ENCODE results near the gene MON1B. TPM values are rescaled to one million over a fixed set of nuclear protein-coding genes. Genes with fewer than 3 reads are reported as not detected.

MON1B gene
- total and polyA plus RNA-seq, 9 of the 15 experiments (the other 6 are each of a cell fraction or from before 2014, with no cell fraction given), result 5.0 to 66.0 (median 12.6) TPM

DNA sequence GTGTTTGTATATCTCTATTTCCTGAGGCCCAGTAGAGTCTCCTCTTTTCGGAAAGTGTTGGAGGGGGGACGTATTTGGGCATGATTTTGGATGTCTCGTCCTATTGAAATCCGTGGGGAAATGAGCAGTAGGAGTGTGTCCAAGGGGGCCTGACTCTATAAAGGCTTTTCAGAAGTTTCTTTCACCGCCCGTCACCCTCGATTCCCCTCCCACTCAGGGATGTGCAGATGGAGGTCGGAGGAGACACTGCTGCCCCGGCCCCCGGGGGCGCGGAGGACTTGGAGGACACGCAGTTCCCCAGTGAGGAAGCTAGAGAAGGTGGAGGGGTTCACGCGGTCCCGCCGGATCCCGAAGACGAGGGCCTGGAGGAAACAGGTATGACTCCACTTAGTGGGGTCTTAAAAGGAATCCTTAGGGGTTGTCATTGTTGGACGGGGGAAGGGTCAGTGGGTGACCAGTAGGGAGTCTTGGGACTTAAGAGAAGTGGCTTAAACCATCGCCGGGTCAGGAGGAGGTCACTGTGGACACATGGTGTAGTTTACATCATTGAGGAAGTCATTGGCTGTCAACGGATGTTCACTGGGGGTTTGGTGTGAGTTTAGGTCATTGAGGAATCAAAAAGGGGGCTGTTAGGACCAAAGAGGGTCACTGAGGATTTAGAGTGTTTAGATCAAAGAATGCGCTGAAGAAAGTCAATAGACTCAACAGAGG is 424 bp downstream of the MON1B start:
- Histone ChIP-seq H2AFZ (ENCODE audit: low read depth, low read length) (peak overlapping the region; percentile 98), H3K27ac (ENCODE audit: extremely low read depth, low read depth, low read length) (peak overlapping the region; percentile 99), H3K9ac (ENCODE audit: insufficient read depth in 1 of 2, low read depth in 2 of 2, low read length in 2 of 2) (peak overlapping the region; percentile 94 to 96), H3K4me3 (peak overlapping the region; percentile 84), H4K20me1 (replicated peaks; ENCODE audit: control insufficient read depth, insufficient read depth, low read length) (no peaks in the 10 kb centered on the region), H3K27me3 (ENCODE audit: control insufficient read depth in 2 of 2, insufficient read depth in 2 of 2, low read length in 2 of 2) (no peaks in the 10 kb centered on the region), H3K79me2 (ENCODE audit: control insufficient read depth, insufficient read depth, low read length) (peaks cover 23% of the 10 kb centered on the region), H3K9me3 (replicated peaks; ENCODE audit: control insufficient read depth, insufficient read depth, low read depth, low read length) (no peaks in the 10 kb centered on the region), H3K4me1 (replicated peaks in 1 of 2; ENCODE audit: control insufficient read depth in 2 of 2, insufficient read depth in 2 of 2, low read length in 2 of 2) (peaks cover 9 to 17% of the 10 kb centered on the region in 2 experiments; a peak in 3 of 5 replicates), H3K36me3 (ENCODE audit: control insufficient read depth, insufficient read depth, low read length) (peaks cover 37% of the 10 kb centered on the region; the same call in 2 of the 3 replicates), H3K4me2 (ENCODE audit: insufficient read depth, low read length) (peak overlapping the region; percentile 83), H3K9me1 (ENCODE audit: control insufficient read depth, insufficient read depth, low read length) (peaks cover 3% of the 10 kb centered on the region)
- 5% methylated on average over 15 of the region's 24 CpGs for WGBS (ENCODE audit: insufficient coverage, low coverage, missing lambda C conversion rate)
- ChIA-PET CTCF (ENCODE audit: low intra/inter-chr PET ratio) (no interaction called here), POLR2A (interaction anchor here (0.9 to 1.6 kb wide), 5 partner anchors 10 to 1759 kb away, joined by 3 to 5 read pairs (median 3); no protein-coding TSS in a partner anchor)
- in situ Hi-C loops (cut with MboI), result loop anchor here (25.0 kb wide), 2 partner anchors 1554 to 1979 kb away; partner anchors contain the start of genes CTRB1, CTRB2, KARS1 and TERF2IP
- FAIRE-seq (peak; percentile 79), DNase-seq (ENCODE audit: extremely low read depth in 1 of 4, low spot score in 3 of 4) (peak; percentile 35 to 65 (median 46)), ATAC-seq (peak; percentile 49)
- intact Hi-C loops (cut with micrococcal nuclease), result no loop called here
- BruUV-seq (replicated peaks), result TSS peak; percentile 80
- TF ChIP-seq, protein P1, sequence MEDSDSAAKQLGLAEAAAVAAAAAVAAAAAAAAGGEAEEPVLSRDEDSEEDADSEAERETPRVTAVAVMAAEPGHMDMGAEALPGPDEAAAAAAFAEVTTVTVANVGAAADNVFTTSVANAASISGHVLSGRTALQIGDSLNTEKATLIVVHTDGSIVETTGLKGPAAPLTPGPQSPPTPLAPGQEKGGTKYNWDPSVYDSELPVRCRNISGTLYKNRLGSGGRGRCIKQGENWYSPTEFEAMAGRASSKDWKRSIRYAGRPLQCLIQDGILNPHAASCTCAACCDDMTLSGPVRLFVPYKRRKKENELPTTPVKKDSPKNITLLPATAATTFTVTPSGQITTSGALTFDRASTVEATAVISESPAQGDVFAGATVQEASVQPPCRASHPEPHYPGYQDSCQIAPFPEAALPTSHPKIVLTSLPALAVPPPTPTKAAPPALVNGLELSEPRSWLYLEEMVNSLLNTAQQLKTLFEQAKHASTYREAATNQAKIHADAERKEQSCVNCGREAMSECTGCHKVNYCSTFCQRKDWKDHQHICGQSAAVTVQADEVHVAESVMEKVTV (CRISPR knock-in tag; IDR thresholded peaks at IDR 0.05), result no peak
- TF ChIP-seq, protein P2, sequence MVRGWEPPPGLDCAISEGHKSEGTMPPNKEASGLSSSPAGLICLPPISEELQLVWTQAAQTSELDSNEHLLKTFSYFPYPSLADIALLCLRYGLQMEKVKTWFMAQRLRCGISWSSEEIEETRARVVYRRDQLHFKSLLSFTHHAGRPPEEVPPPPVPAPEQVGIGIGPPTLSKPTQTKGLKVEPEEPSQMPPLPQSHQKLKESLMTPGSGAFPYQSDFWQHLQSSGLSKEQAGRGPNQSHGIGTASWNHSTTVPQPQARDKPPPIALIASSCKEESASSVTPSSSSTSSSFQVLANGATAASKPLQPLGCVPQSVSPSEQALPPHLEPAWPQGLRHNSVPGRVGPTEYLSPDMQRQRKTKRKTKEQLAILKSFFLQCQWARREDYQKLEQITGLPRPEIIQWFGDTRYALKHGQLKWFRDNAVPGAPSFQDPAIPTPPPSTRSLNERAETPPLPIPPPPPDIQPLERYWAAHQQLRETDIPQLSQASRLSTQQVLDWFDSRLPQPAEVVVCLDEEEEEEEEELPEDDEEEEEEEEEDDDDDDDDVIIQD (CRISPR knock-in tag; IDR thresholded peaks at IDR 0.05), result no peak
- TF ChIP-seq NUFIP1 (IDR thresholded peaks at IDR 0.05; ENCODE audit: partially characterized antibody), result no peak
- no peak for TF ChIP-seq CBFA2T2 (conservative IDR thresholded peaks at IDR 0.05)
- TF ChIP-seq, protein P3, sequence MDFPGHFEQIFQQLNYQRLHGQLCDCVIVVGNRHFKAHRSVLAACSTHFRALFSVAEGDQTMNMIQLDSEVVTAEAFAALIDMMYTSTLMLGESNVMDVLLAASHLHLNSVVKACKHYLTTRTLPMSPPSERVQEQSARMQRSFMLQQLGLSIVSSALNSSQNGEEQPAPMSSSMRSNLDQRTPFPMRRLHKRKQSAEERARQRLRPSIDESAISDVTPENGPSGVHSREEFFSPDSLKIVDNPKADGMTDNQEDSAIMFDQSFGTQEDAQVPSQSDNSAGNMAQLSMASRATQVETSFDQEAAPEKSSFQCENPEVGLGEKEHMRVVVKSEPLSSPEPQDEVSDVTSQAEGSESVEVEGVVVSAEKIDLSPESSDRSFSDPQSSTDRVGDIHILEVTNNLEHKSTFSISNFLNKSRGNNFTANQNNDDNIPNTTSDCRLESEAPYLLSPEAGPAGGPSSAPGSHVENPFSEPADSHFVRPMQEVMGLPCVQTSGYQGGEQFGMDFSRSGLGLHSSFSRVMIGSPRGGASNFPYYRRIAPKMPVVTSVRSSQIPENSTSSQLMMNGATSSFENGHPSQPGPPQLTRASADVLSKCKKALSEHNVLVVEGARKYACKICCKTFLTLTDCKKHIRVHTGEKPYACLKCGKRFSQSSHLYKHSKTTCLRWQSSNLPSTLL (IDR thresholded peaks at IDR 0.05), result no peak
- TF ChIP-seq SRSF1 (IDR thresholded peaks at IDR 0.05; ENCODE audit: low read depth, low read length), result no peak
- TF ChIP-seq FOXK2 (conservative IDR thresholded peaks at IDR 0.05 in 1 of 2, IDR thresholded peaks at IDR 0.05 in 1 of 2; ENCODE audit: low read depth in 2 of 2), result 0 out of 4 replicates have a peak, but pooled peaks of 1 of the 2 experiments have one; percentile 53
- no peak for TF ChIP-seq FOXJ2 (tag; IDR thresholded peaks at IDR 0.05)
- no peak for TF ChIP-seq MEIS2 (IDR thresholded peaks at IDR 0.05; ENCODE audit: partially characterized antibody)
- TF ChIP-seq IRF2 (CRISPR knock-in tag; IDR thresholded peaks at IDR 0.05), result no peak
- no peak for TF ChIP-seq RFX5 (IDR thresholded peaks at IDR 0.05; ENCODE audit: low read depth, low read length)
- TF ChIP-seq CBX3 (IDR thresholded peaks at IDR 0.05; ENCODE audit: borderline replicate concordance in 1 of 2, low read length in 2 of 2), result no peak
- no peak for TF ChIP-seq HOXB6 (CRISPR knock-in tag; IDR thresholded peaks at IDR 0.05; ENCODE audit: borderline replicate concordance)

Data from K562 (cell line).